Bronchial epithelial cell (primary cell): ENCODE results near the gene UFSP1. TPM values are rescaled to one million over a fixed set of nuclear protein-coding genes. Genes with fewer than 3 reads are reported as not detected.
"Not testable (repeated sequence)": the region's sequence is repeated elsewhere in the genome, so short reads cannot be mapped to it uniquely, and the experiment has no call there.

Experiments used
- DNase-seq: peaks from one replicate; pipeline ENCODE4 v3.0.0-alpha.2; 2010; ENCODE audit warnings: low read depth
- FAIRE-seq: peaks from 2 replicates; lab custom pipeline; 2011; peaks lifted over from hg19 to GRCh38; lab: Jason Lieb, UNC
- H3K27me3 ChIP-seq: 2 replicates; pipeline ENCODE4 v1.5.1; 2011; ENCODE audit warnings: low read length; ENCODE audit not compliant: control insufficient read depth, insufficient read depth
- H3K36me3 ChIP-seq: 2 replicates; pipeline ENCODE4 v1.5.1; 2011; ENCODE audit warnings: low read length; ENCODE audit not compliant: control insufficient read depth, insufficient read depth
- H3K4me3 ChIP-seq: 2 replicates; pipeline ENCODE4 v1.5.1; 2011; ENCODE audit warnings: mild to moderate bottlenecking, low read depth, low read length, control low read depth
- CTCF ChIP-seq: IDR thresholded peaks from 2 replicates; pipeline ENCODE4 v1.5.1; 2011; ENCODE audit warnings: mild to moderate bottlenecking, moderate library complexity, low read length, control low read depth, inconsistent platforms; ENCODE audit not compliant: insufficient read depth, severe bottlenecking
- total RNA-seq: library from RNA; depleted of rRNA; stranded (reverse); fragments of >200 nt; gene quantifications from 2 replicates; pipeline ENCODE4 v1.2.1, GENCODE V29; 2014

UFSP1 gene
- total RNA-seq = 4.2 and 4.7 TPM in 2 replicates

- DNase-seq (no peak), FAIRE-seq (no peak)
- no peak for TF ChIP-seq CTCF
- H3K27me3 ChIP-seq = no peaks in the 10 kb centered on the region
- peaks cover 23% of the 10 kb centered on the region for H3K36me3 ChIP-seq
- peak within 1 kb of the TSS; percentile 83 for H3K4me3 ChIP-seq
Observed at GRCh38 chr7:100888988-100889750, at the start of gene UFSP1. UFSP1 (minus strand) TSS chr7:100889715; CDS start chr7:100889271, 444 bp downstream.

- H3K27me3 ChIP-seq, DNase-seq, FAIRE-seq, H3K36me3 ChIP-seq, H3K4me3 ChIP-seq: not testable (repeated sequence)
Observed at GRCh38 chr7:100936167-100936566, 46.7 kb upstream of the UFSP1 start.

DNA sequence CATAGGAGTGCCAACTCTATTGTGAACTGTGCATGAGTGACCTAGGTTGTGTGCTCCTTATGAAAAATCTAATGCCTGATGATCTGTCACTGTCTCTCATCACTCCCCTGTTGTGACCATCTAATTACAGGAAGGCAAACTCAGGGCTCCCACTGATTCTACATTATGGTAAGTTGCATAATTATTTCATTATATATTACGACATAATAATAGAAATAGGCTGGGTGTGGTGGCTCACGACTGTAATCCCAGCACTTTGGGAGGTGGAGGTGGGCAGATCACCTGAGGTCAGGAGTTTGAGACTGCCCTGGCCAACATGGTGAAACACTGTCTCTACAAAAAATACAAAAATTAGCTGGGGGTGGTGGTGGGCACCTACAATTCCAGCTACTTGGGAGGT is 45.9 kb upstream of the UFSP1 start:
- not testable (repeated sequence) for FAIRE-seq, H3K4me3 ChIP-seq, H3K27me3 ChIP-seq

GRCh38 chr7:100933734-100934133 is 44.2 kb upstream of the UFSP1 start:
- H3K27me3 ChIP-seq = no peaks in the 10 kb centered on the region
- DNase-seq (no peak), FAIRE-seq (no peak)
- H3K4me3 ChIP-seq = no peak overlapping the region
- TF ChIP-seq CTCF = no peak
- H3K36me3 ChIP-seq = no peaks in the 10 kb centered on the region

More for the DNA sequence above, 45.9 kb upstream of the UFSP1 start:
- not testable (repeated sequence) for H3K36me3 ChIP-seq, DNase-seq

DNA sequence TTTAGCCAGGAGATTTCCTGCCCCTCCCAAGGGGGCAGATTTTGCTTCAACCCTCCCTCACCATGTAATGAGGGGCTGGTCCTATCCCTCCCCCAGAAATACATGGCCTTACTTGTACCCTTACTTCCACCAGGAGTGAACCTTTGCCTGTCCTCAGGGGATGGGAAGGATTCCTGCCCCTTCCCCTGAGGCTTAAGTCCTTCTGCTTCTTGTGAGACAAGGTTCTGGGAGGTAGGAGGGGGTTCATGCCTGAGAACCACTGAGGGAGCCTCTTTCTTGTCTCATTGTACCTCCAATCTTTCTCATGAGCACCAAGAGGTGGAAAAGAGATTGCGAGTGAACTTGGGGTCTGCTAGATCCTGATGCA is 40.3 kb upstream of the UFSP1 start:
- FAIRE-seq (no peak), DNase-seq (no peak)
- Histone ChIP-seq H3K36me3 (no peaks in the 10 kb centered on the region), H3K27me3 (no peaks in the 10 kb centered on the region), H3K4me3 (no peak overlapping the region)
- TF ChIP-seq CTCF = no peak

GRCh38 chr7:100923616-100924015 is 34.1 kb upstream of the UFSP1 start:
- H3K27me3 ChIP-seq, H3K4me3 ChIP-seq, H3K36me3 ChIP-seq, FAIRE-seq, DNase-seq: not testable (repeated sequence)

- FAIRE-seq (no peak), DNase-seq (no peak)
- H3K36me3 ChIP-seq = no peaks in the 10 kb centered on the region
- H3K4me3 ChIP-seq = no peak overlapping the region
- no peaks in the 10 kb centered on the region for H3K27me3 ChIP-seq
- TF ChIP-seq CTCF = no peak
Observed at GRCh38 chr7:100921039-100921438, 31.5 kb upstream of the UFSP1 start.

- H3K27me3 ChIP-seq, DNase-seq, FAIRE-seq, H3K36me3 ChIP-seq, H3K4me3 ChIP-seq: not testable (repeated sequence)
Observed at GRCh38 chr7:100919779-100920437, 30.4 kb upstream of the UFSP1 start.

DNA sequence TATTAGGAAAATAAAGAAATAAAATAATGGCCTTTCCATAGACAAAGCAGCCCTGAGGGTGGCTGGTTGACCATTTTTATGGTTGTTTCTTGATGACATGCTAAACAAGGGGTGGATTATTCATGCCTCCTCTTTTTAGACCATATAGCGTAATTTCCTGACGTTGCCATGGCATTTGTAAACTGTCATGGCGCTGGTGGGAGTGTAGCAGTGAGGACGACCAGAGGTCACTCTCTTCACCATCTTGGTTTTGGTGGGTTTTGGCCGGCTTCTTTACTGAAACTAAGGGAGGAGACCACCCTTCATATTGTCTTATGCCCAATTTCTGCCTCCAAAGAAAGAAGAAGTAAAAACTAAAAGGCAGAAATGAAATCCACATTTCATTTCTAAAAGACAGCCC is 29.8 kb upstream of the UFSP1 start:
- DNase-seq, H3K36me3 ChIP-seq, H3K27me3 ChIP-seq, H3K4me3 ChIP-seq, FAIRE-seq: not testable (repeated sequence)
